OCI-LY7 (cell line): ENCODE results near the gene TM9SF1.
"Not testable (repeated sequence)": the region's sequence is repeated elsewhere in the genome, so short reads cannot be mapped to it uniquely, and the experiment has no call there.

Experiments used
- CTCF ChIP-seq: fragments of 200-600 bp; sonication (generic); conservative IDR thresholded peaks from 2 replicates; pipeline ENCODE4 v1.5.1; 2014; ENCODE audit warnings: mild to moderate bottlenecking, antibody characterized with exemption, low read length, moderate library complexity, mixed read lengths
- EZH2phosphoT487 ChIP-seq: fragments of 200-600 bp; sonication (generic); IDR thresholded peaks from 2 replicates; pipeline ENCODE4 v1.6.1; 2018; ENCODE audit warnings: low read depth, borderline replicate concordance, mild to moderate bottlenecking, mixed run types, antibody characterized with exemption, low read length, moderate library complexity, mixed read lengths

DNA sequence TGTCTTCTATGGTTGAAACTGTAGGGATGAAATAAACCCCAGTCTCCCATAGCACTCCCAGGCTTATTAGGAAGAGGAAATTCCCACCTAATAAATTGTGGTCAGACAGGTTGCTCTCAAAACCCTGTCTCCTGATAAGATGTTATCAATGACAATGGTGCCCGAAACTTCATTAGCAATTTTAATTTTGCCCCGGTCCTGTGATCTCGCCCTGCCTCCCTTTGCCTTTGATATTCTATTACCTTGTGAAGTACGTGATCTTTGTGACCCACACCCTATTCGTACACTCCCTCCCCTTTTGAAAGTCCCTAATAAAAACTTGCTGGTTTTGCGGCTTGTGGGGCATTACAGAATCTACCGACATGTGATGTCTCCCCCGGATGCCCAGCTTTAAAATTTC, 7.3 kb upstream of the TM9SF1 start:
- TF ChIP-seq CTCF, EZH2phosphoT487: not testable (repeated sequence)
